Keratinocyte (primary cell): Measurements from ENCODE around the gene HDHD5. TPM values are rescaled to one million over a fixed set of nuclear protein-coding genes. Genes with fewer than 3 reads are reported as not detected.
A peak's percentile ranks its signal among the peaks of the same experiment; 100 is the strongest.

Experiments used
- DNase-seq: peaks from one replicate; pipeline ENCODE4 v3.0.0-alpha.2; 2011; ENCODE audit warnings: low read depth, missing footprints, low spot score
- FAIRE-seq: peaks from 2 replicates; lab custom pipeline; 2011; peaks lifted over from hg19 to GRCh38; lab: Jason Lieb, UNC
- H2AFZ ChIP-seq: 2 replicates; pipeline ENCODE4 v1.6.0; 2012; ENCODE audit warnings: low read length, control low read depth, inconsistent platforms; ENCODE audit not compliant: control insufficient read depth
- H3K27ac ChIP-seq: 2 replicates; pipeline ENCODE4 v1.5.1; 2011; ENCODE audit warnings: low read length; ENCODE audit not compliant: control insufficient read depth, insufficient read depth
- H3K27me3 ChIP-seq: 3 replicates; pipeline ENCODE4 v1.6.0; 2011; ENCODE audit warnings: low read length; ENCODE audit not compliant: control insufficient read depth, insufficient read depth; ENCODE audit errors: extremely low read depth
- H3K36me3 ChIP-seq, 2 experiments: 2 replicates in 1 of 2; 3 replicates in 1 of 2; pipeline ENCODE4 v1.5.1; 2011; ENCODE audit warnings: low read length in 2 of 2, mild to moderate bottlenecking in 1 of 2; ENCODE audit not compliant: control insufficient read depth in 2 of 2, insufficient read depth in 2 of 2; ENCODE audit errors: extremely low read depth in 1 of 2
- H3K4me1 ChIP-seq: 3 replicates; pipeline ENCODE4 v1.5.1; 2011; ENCODE audit warnings: low read length; ENCODE audit not compliant: control insufficient read depth, insufficient read depth; ENCODE audit errors: extremely low read depth
- H3K4me2 ChIP-seq: 3 replicates; pipeline ENCODE4 v1.6.0; 2011; ENCODE audit warnings: low read depth, low read length; ENCODE audit not compliant: control insufficient read depth, insufficient read depth; ENCODE audit errors: extremely low read depth
- H3K4me3 ChIP-seq, 3 experiments: fragments of 200-600 bp in 1 of 3; sonication (generic) in 1 of 3; 2 replicates in 2 of 3; 3 replicates in 1 of 3; pipeline ENCODE4 v1.5.1; 2011 to 2016; ENCODE audit warnings: low read length in 3 of 3, mild to moderate bottlenecking in 3 of 3, control low read depth in 2 of 3, inconsistent platforms in 1 of 3, low read depth in 1 of 3, mixed read lengths in 1 of 3, mixed run types in 1 of 3, moderate library complexity in 1 of 3; ENCODE audit not compliant: control insufficient read depth in 2 of 3, insufficient read depth in 2 of 3; ENCODE audit errors: extremely low read depth in 1 of 3
- H3K79me2 ChIP-seq: 2 replicates; pipeline ENCODE4 v1.6.0; 2012; ENCODE audit warnings: low read length; ENCODE audit not compliant: control insufficient read depth, insufficient read depth
- H3K9ac ChIP-seq: 3 replicates; pipeline ENCODE4 v1.6.0; 2011; ENCODE audit warnings: low read length; ENCODE audit not compliant: control insufficient read depth, insufficient read depth; ENCODE audit errors: extremely low read depth
- H3K9me1 ChIP-seq: 3 replicates; pipeline ENCODE4 v1.6.0; 2011; ENCODE audit warnings: low read length; ENCODE audit not compliant: control insufficient read depth, insufficient read depth; ENCODE audit errors: extremely low read depth
- H3K9me3 ChIP-seq: 2 replicates; pipeline ENCODE4 v1.5.1; 2012; ENCODE audit warnings: low read depth, low read length; ENCODE audit not compliant: control insufficient read depth
- H4K20me1 ChIP-seq: 3 replicates; pipeline ENCODE4 v1.6.0; 2011; ENCODE audit warnings: low read length; ENCODE audit not compliant: control insufficient read depth, insufficient read depth; ENCODE audit errors: extremely low read depth
- CTCF ChIP-seq, 3 experiments: IDR thresholded peaks in 1 of 3; conservative IDR thresholded peaks in 1 of 3; optimal IDR thresholded peaks in 1 of 3; 2 replicates in 2 of 3; 3 replicates in 1 of 3; pipeline versions ENCODE3 to v1.5.1; 2011; ENCODE audit warnings: low read length in 3 of 3, mild to moderate bottlenecking in 3 of 3, moderate library complexity in 2 of 3, control low read depth in 1 of 3, inconsistent platforms in 1 of 3; ENCODE audit not compliant: insufficient read depth in 2 of 3; ENCODE audit errors: extremely low read depth in 1 of 3
- EZH2 ChIP-seq: IDR thresholded peaks from one replicate; pipeline ENCODE4 v1.6.1; 2012; ENCODE audit warnings: inconsistent platforms, mild to moderate bottlenecking, low read length, moderate library complexity
- dilution Hi-C: fragments of 300-500 bp; cut with MboI; formaldehyde crosslinking; loops from one replicate; pipeline ENCODE4 v1.7.0; 2020; ENCODE audit warnings: low sequenced_read_pairs; ENCODE audit not compliant: extremely low pct_ligation_motif_present
- polyA plus RNA-seq, 5 experiments: library from polyadenylated mRNA; depleted of rRNA in 3 of 5; stranded (reverse) in 3 of 5; stranded (forward) in 1 of 5; unstranded in 1 of 5; fragments of >200 nt; gene quantifications; 1 replicate in 1 of 5; 2 replicates in 3 of 5; 3 replicates in 1 of 5; pipeline versions ENCODE4 v1.2.1 to v1.2.3, GENCODE V29; 2011 to 2012; ENCODE audit warnings: missing spikeins in 2 of 5, low read depth in 1 of 5, low replicate concordance in 1 of 5

Gene HDHD5
- polyA plus RNA-seq, 1 donor (not counting 4 experiments of a cell fraction or from before 2014, with no cell fraction given): 22.6 TPM

- TF ChIP-seq CTCF (optimal IDR thresholded peaks at IDR 0.05 in 1 of 3, IDR thresholded peaks at IDR 0.05 in 1 of 3, conservative IDR thresholded peaks at IDR 0.05 in 1 of 3; ENCODE audit: extremely low read depth in 1 of 3, insufficient read depth in 2 of 3, low read length in 3 of 3) (no peak), EZH2 (no peak)
- dilution Hi-C loops: no loop called here
- Histone ChIP-seq H2AFZ (no peak overlapping the region), H3K9ac (no peak overlapping the region), H4K20me1 (peaks cover 4% of the 10 kb centered on the region), H3K27me3 (no peaks in the 10 kb centered on the region), H3K4me2 (no peak overlapping the region), H3K9me3 (no peaks in the 10 kb centered on the region), H3K9me1 (no peaks in the 10 kb centered on the region), H3K36me3 (peaks cover 24 to 28% of the 10 kb centered on the region in 2 experiments), H3K79me2 (no peaks in the 10 kb centered on the region), H3K27ac (no peak overlapping the region), H3K4me3 (no peak overlapping the region), H3K4me1 (no peaks in the 10 kb centered on the region)
- DNase-seq: no peak
- FAIRE-seq: no peak
Observed at GRCh38 chr22:17106785-17107546, 52.1 kb downstream of the HDHD5 start.

- Histone ChIP-seq H3K4me1 (no peaks in the 10 kb centered on the region), H3K9me3 (no peaks in the 10 kb centered on the region), H3K79me2 (no peaks in the 10 kb centered on the region), H3K36me3 (peaks cover 24 to 34% of the 10 kb centered on the region in 2 experiments), H2AFZ (no peak overlapping the region), H4K20me1 (peaks cover 4% of the 10 kb centered on the region), H3K27me3 (no peaks in the 10 kb centered on the region), H3K9me1 (no peaks in the 10 kb centered on the region), H3K4me3 (no peak overlapping the region), H3K4me2 (no peak overlapping the region), H3K27ac (no peak overlapping the region), H3K9ac (no peak overlapping the region)
- no peak for DNase-seq
- dilution Hi-C loops: no loop called here
- TF ChIP-seq CTCF (optimal IDR thresholded peaks at IDR 0.05 in 1 of 3, IDR thresholded peaks at IDR 0.05 in 1 of 3, conservative IDR thresholded peaks at IDR 0.05 in 1 of 3; ENCODE audit: extremely low read depth in 1 of 3, insufficient read depth in 2 of 3, low read length in 3 of 3): peak in 1 of 3 experiments; percentile 6
- TF ChIP-seq EZH2: no peak
- FAIRE-seq: no peak
Observed at GRCh38 chr22:17106161-17106784, 52.8 kb downstream of the HDHD5 start.
